ENCODE results near the gene NEK7. TPM values are rescaled to one million over a fixed set of nuclear protein-coding genes. Genes with fewer than 3 reads are reported as not detected.

NEK7 gene
- total and polyA plus RNA-seq, 2 of the 4 experiments (the other 2 are of a cell fraction): 89.0 to 467 TPM

GRCh38 chr1:198273748-198274295, 117.0 kb downstream of the NEK7 start (continued):
- TF ChIP-seq CHD1 (IDR thresholded peaks at IDR 0.05; ENCODE audit: low read depth, low read length): no peak

GRCh38 chr1:198275597-198275996, 118.8 kb downstream of the NEK7 start:
- no peak overlapping the region for H3K4me2 ChIP-seq (ENCODE audit: low read depth, low read length)
- no peak overlapping the region for H2AK9ac ChIP-seq (replicated peaks; ENCODE audit: low read depth, low read length, poor library complexity)
- peaks cover 5% of the 10 kb centered on the region for H3K4me1 ChIP-seq (ENCODE audit: control insufficient read depth, insufficient read depth, low read length)
- peaks cover 12 to 25% of the 10 kb centered on the region in 2 experiments for H3K79me1 ChIP-seq (ENCODE audit: low read depth in 1 of 2, low read length in 2 of 2)
- no peaks in the 10 kb centered on the region for H3K27me3 ChIP-seq (ENCODE audit: control insufficient read depth, insufficient read depth, low read length)
- no peak overlapping the region for H2BK20ac ChIP-seq (ENCODE audit: low read depth, low read length)
- no peak overlapping the region for H3K9ac ChIP-seq (ENCODE audit: low read depth, low read length)
- peak overlapping the region; percentile 45 for H2BK5ac ChIP-seq (ENCODE audit: low read depth, low read length, poor library complexity, severe bottlenecking)
- H4K20me1 ChIP-seq (ENCODE audit: insufficient read depth, low read length): no peaks in the 10 kb centered on the region
- no peak overlapping the region for H3K27ac ChIP-seq (ENCODE audit: insufficient read depth, low read length)
- POLR2A ChIA-PET (ENCODE audit: unreplicated experiment): interaction anchor here (0.6 kb wide), 1 partner anchor 9 kb away, joined by 4 read pairs; no protein-coding TSS in a partner anchor
- H4K5ac ChIP-seq (ENCODE audit: low read depth, low read length): no peak overlapping the region
- H3K4ac ChIP-seq (ENCODE audit: low read depth, low read length): no peak overlapping the region
- H2AK5ac ChIP-seq (ENCODE audit: low read depth, low read length): no peak overlapping the region
- CTCF ChIA-PET: no interaction called here
- no CpG with 5 or more reads among the region's 1 CpG for WGBS, 2 experiments (ENCODE audit: extremely low coverage in 2 of 2, insufficient read length in 1 of 2)
- no peak overlapping the region for H2BK15ac ChIP-seq (ENCODE audit: low read depth, low read length)
- no peak overlapping the region for H3K56ac ChIP-seq (ENCODE audit: extremely low read depth, insufficient read depth, low read length)
- H2AFZ ChIP-seq (replicated peaks; ENCODE audit: low read length, poor library complexity): no peak overlapping the region
- TF ChIP-seq RCOR1 (IDR thresholded peaks at IDR 0.05; ENCODE audit: insufficient replicate concordance, low read length) (no peak), RFX5 (IDR thresholded peaks at IDR 0.05; ENCODE audit: low read depth, low read length) (no peak), RAD21 (IDR thresholded peaks at IDR 0.05; ENCODE audit: low read length) (0 out of 2 replicates have a peak, but pooled peaks have one; percentile 21)
- DNase-seq (no peak), ATAC-seq (ENCODE audit: low read depth) (no peak)
- in situ Hi-C loops (cut with MboI; ENCODE audit: low sequenced_read_pairs): no loop called here
- no peak overlapping the region for H3K4me3 ChIP-seq (ENCODE audit: insufficient read depth, low read depth, low read length)
- H4K8ac ChIP-seq (ENCODE audit: low read depth in 2 of 2, low read length in 2 of 2): peak overlapping the region in 1 of 2 experiments; percentile 33; a peak in 1 of 4 replicates
- H3K36me3 ChIP-seq (ENCODE audit: control insufficient read depth, insufficient read depth, low read length): peaks cover 3% of the 10 kb centered on the region; the same call in 1 of the 2 replicates
- no peak overlapping the region; the same call in 1 of the 2 replicates for H3K14ac ChIP-seq (replicated peaks; ENCODE audit: low read depth, low read length)
- BruUV-seq (replicated peaks): no TSS peak
- H3K18ac ChIP-seq (ENCODE audit: low read depth, low read length): no peak overlapping the region
- no peak overlapping the region for H4K91ac ChIP-seq (ENCODE audit: insufficient read depth, low read depth, low read length)
- no peaks in the 10 kb centered on the region; the same call in 1 of the 2 replicates for H3K9me3 ChIP-seq (ENCODE audit: control insufficient read depth, insufficient read depth, low read length)
- dilution Hi-C loops (cut with HindIII; ENCODE audit: low sequenced_read_pairs, unreplicated experiment): no loop called here
- peaks cover 3% of the 10 kb centered on the region for H3K9me1 ChIP-seq (ENCODE audit: insufficient read depth, low read length)
- intact Hi-C loops (cut with micrococcal nuclease): loop anchor here (10.0 kb wide), 1 partner anchor 191 kb away; no protein-coding TSS in a partner anchor
- no peak overlapping the region for H3K23ac ChIP-seq (ENCODE audit: low read depth, low read length)
- H2BK120ac ChIP-seq (ENCODE audit: low read depth, low read length): no peak overlapping the region
